ENCODE measurements around the gene RPH3AL.
"Not testable (repeated sequence)": the region's sequence is repeated elsewhere in the genome, so short reads cannot be mapped to it uniquely, and the experiment has no call there.

RPH3AL gene

DNA sequence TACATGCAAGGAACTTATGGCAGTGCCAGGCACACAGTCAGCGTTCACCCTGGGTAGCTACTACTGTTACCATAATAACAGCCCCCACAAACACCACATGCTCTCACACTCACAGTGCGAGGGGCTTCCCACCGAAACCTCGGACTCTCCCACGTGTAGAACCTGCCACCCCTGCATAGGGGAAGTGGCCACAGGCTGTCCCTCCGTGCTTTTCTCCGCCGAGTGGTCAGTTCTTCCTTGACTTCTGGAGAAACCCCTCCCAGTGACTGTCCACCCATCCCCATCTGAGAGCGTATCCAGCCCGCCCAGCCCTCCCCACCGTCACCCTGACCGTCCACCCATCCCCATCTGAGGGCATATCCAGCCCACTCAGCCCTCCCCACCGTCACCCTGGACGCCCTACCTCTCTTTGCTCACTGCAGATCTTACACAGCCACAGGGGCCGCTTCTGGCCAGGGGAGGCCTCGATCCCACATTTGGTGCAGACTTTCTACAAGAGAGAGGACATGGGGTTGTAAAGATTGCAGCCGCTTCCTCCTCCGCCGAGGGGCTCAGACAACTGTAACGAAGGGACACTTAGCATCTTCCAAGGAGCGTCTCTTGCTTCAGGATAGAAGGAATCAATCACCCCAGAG lies 71.1 kb downstream of the RPH3AL start:
- no peak for DNase-seq

DNA sequence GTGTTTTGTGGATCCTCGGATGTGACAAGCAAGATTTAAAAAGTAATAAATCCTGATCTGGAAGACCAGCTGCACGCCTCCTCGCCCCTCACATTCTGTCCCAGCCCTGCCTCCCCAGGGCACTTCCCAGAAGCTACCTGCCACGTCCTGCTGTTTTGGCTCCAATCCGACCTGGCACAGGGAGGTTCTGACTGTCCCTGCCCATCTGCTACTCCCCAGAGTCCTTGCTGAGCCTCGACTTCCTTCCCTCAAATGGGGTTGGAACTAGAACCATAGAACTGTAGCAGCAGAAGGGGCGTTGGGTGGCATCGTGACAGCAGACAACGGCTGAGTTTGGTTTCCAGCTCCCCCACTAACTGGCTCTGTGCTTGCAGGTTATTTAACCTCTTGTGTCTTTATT lies 71.7 kb downstream of the RPH3AL start:
- no peak for DNase-seq

- no peak for DNase-seq
Observed at GRCh38 chr17:280216-280615, 72.4 kb downstream of the RPH3AL start.

DNA sequence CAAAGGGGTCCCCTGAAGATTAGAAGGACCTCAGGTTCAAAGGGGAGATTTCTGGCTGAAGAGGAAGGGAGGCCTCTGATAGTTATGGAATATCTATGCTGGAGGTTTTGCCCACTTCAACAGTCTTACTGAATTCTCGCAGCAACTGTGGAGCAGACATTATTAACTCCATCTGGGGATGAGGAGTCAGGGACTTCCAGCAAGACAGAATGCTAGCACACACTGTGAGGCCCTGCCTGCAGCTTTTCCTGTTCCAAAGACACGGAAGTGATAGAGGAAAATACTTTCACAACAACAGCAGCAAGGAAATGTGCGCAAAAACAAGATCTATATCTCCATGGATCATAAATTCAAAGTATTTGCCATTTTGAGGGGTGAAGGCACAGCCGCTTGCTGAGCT lies 72.8 kb downstream of the RPH3AL start:
- no peak for DNase-seq

GRCh38 chr17:279331-279730 lies 73.3 kb downstream of the RPH3AL start:
- no peak for DNase-seq

DNA sequence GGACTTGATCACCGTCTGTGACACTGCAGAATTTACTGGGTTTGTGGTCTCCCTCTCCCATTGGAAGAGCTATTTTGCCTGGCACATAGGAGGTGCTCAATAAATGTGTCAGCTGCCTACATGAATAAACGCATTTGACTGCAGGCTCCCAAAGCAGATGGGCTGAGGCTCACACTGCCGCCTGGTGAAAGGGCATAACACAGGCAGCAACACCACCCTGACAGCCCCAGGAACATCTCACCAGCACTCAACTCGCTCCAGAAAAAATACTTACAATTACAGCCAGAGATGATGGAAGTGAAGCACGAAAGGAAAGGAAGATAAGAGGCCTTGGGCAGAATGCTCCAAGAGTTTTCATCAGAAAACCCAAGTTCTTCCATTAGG lies 73.9 kb downstream of the RPH3AL start:
- no peak for DNase-seq

DNA sequence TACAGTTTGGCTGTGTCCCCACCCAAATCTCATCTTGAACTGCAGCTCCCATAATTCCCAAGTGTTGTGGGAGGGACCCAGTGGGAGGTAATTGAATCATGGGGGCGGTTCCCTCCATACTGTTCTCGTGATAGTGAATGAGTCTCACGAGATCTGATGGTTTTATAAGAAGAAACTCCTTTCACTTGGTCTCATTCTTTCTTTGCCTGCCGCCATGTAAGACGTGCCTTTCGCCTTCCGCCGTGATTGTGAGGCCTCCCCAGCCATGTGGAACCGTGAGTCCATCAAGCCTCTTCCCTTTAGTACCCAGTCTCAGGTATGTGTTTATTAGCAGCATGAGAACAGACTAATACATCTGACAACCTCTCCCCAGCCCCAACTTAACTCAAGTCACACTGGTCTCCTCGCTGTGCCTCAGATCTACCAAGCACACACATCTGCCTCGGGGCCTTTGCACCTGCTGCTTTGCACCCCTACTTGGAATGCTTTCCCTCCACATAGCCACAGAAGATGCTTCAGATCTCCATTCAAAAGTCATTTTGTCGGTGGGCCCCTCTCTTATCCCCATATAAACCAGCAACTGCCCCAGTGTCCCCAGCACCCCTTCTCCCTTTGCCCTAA lies 74.4 kb downstream of the RPH3AL start:
- no peak for DNase-seq

DNA sequence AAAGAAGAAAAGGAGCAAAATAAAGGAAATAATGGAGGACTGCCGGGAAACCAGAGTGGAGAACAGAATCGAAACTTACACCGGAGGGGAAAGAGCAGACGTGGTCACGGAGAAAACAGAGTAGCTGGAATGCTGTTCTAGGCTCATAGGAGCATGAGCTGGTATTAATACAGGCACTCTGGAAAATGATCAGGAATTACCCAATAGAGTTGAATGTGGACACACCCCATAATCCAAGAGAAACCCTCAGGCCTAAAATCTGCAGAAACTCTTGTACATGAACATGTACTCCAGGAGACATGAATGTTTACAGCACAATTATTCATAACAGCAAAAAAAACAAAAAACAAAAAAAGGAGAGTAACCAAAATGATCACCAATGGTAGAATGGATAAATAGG lies 77.7 kb downstream of the RPH3AL start:
- no peak for DNase-seq

DNA sequence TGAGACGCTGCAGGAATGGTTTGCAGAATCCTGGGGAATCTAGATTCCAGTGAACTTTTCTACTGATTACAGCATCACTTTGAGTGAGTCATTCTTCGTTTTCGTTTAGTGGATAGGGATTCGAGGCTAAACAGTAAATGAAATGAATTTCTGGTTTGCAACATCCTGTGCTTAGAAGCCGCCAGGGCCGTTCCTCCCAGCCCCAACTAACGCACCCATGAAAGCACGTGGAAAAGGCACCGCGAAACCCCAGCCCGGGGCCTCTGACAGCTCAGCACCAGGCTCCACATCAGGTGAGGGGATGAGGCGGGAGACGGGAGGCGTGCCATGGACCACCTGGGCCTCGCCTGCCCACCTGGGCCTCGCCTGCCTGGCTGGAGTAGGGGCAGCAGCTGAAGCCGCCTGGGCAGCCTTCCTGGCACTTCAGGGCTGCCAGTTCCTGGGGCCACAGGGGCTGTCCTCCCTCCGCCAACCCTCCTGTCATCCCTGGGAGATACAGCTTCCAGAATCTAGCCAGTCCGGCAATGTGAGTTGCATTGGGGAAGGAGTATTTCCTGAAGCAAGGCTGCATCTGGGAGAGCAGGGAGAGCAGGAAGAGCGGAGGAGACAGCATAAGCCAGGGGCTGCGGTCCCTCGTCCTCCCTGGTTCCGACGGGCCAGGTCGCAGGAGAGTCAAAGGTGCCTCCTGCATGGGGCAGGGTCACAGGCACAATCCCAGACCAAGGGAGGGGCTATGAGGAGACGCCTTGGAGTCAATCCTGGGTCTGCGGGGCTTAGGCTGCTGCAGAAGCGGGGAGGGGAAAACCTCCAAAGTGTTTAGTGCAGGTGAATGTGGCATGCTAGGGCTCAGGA lies 78.4 kb downstream of the RPH3AL start:
- DNase-seq: no peak

- DNase-seq: not testable (repeated sequence)
Observed at GRCh38 chr17:272856-273255, 79.8 kb downstream of the RPH3AL start.

- DNase-seq: not testable (repeated sequence)
Observed at GRCh38 chr17:271928-272623, 80.5 kb downstream of the RPH3AL start.

DNA sequence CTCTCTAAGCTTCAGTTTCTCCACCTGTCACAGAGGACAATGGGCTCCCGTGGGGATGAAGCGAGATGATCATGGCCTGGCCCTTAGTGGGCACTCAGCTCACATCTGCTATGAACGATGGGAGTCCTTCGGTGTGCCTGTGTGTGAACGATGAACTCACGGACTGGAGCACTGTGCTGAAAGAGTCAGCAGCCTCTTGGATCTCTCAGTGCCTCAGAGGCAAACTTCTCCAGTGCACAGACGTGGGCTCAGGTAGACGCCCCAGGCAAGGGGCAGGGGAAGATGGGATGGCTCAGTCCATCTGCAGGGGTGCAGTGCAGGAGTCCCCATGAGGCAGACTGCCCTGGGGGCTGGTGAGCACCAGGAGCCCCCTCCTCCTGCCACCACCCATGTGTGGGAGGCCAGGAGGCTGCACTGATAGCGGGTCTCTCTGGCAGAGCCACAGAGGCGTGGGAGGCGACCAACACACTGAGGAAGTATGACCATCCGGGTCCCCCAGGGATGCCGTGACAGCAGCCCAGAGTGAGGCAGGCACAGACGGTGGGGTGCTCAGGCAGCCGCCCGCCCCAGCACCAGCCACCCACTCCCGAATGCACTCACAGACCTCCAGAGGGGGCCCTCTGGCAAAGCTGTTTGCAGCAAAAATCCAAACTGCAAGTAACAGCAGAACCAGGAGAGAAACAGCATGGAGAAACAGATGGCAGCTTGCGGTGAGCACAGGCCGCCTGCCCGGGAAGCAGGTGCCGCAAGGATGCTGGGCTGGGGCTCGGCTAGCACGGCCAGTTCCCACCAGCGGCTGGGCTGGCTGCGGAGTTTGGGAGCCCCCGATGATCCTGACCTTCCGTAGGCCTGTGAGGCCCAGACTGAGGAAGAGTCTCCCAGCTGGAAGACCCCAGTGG lies 82.7 kb downstream of the RPH3AL start:
- no peak for DNase-seq

DNA sequence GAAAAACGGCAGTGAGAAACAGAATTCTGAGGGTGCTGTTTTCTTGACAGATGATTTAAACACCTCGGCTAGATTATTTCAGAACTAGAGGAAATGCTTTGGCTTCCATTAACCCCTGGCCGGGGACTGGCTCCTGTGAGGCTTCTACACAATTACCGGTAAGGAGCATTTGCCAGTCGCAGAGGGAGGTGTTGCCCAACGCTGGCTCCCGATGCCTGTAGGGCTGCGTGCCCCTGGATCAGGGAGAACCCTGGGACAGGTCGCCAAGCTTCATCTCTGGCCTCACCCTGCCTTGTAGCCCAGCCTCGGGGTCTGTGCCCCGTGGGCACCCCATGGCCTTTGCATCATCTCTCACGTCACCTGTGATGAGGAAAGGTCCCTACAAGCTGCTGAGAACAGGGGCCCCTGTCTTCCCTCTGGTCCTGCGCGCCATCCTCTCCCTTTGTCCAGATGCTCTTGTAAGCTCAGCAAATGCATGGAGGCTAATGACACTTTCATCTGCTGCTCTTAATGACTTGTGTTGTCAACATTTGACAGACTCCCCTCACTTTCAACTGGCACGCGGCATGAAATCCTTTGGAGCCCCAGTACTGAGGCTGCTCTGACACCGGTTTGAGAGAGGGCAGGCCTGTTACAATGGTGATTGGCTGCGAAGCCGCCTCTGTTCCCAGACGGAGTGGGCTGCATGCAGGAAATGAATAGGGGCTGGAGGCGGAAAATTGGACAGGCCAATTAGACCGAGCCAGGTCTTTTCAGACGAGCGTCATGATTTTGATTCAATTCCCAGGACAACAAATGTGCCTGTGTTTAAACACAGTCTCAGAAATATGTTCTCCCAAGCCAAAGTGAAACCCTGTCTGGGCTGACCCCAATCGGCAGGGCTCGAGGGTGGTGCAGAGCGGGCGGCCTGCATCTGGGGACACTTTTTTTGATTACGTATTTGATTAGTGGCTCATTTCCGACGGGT lies 85.6 kb downstream of the RPH3AL start:
- no peak for DNase-seq

DNA sequence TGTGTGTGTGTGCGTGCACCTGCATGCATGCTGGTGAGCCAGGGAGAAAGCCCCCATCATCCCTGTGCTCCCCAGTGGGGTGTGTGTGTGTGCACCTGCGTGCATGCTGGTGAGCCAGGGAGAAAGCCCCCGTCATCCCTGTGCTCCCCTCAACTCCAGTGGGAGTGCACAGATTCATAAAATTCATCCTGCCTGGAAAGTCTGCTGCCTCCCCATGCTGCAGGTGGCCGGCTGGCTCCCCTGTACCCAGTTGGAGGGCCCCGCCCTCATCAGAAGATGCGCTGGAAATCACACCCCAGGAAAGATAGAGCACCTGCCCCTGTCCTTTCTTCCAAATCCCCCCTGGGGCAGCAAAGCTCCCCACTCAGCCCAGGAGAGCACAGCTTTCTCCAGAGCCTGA lies 86.4 kb downstream of the RPH3AL start:
- no peak for DNase-seq

GRCh38 chr17:265718-266117 lies 86.9 kb downstream of the RPH3AL start:
- no peak for DNase-seq

DNA sequence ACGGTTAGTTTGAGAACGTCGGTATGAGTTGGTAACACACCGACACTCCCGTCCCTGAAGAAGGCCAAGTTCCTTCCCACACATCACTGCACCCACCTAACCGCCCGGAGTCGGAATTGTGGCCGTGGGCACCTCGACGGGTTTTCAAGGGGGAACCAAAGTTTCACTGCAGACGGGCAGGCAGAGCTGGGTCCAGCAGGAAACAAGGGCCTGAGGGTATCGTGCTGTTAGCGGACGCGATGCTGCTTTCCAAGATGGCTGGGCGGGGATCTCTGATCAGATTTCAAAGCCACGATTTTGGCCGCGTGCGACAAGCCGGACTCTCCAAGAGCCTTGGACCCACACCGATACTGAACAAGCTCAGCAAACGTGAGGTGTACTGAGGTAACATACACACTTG lies 88.8 kb downstream of the RPH3AL start:
- DNase-seq: no peak

DNA sequence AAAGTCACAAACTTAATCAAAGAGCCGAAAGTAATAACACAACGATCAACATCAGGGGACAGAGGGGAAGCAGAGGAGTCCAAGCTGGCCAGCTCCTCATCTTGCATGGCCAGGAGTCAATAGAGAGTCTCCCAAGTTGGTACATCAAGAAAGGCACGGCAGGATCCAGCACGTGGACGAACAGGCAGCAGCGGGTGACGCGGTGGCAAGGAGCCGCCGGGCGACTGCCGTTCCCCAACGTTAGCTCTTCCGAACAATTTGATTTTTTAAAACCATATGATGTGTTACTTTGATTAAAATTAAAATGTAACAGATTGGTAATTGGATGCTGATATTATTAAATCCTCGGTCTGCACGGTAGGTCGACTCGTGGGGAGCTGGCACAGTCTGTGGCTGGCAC lies 89.3 kb downstream of the RPH3AL start:
- no peak for DNase-seq

DNA sequence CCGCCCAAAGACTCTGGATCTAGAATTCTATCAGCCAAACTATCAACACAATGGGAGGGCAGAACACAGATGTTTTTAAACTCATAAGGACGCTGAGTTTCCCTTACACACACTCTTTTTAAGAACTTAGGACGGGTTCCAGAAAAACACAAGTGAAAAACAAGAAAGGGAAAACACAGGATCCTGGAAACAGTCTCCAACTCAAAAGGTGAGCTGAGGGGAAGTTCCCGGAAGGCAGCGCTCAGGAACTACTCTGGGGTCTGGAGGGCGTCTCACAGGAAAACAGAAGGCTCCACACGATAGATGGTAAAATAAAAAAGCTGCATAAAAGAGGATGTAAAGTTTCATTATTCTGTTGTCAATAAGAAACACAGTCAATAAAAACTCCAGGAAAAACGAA lies 91.0 kb downstream of the RPH3AL start:
- DNase-seq: no peak

GRCh38 chr17:260944-261343 lies 91.7 kb downstream of the RPH3AL start:
- DNase-seq: no peak

DNA sequence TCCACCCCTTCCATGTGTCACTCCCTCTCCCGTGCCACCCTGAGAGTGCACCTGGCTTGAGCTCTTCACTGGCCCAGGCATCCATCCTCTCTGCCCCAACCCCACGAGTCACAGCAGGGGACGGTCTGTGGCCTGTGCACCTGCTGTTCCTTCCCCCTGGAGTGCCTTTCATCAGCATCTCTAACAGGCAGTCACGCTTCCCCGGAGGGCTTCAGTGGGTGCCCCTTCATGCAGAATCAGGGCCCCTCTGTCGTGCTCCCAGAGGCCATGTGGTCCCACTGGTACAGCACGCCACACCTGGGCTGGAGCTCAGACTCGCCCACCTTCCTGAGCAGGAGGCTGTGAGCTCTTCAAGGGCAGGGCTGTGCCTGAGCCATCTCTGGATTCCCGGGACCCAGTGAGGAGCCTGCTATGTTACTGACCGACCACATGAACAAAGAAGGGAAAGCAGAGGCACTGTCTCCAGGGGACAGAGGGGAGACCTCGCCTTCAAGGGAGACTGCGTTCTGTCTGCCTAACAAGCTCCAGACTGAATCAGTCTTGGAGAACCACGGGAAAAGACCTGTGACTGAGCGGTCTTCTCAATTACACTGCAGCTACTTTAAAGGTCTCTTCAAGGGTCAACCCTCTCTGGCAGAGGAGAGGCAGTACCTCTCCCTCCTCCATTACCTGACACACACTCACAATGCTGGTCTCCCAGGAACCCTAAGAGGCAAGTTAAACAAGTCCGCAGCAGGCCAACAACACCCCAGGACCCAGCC lies 92.4 kb downstream of the RPH3AL start:
- DNase-seq: no peak

Measured in fibroblast of skin of abdomen (primary cell).